Measurements from ENCODE around the gene RABL2B. TPM values are rescaled to one million over a fixed set of nuclear protein-coding genes. Genes with fewer than 3 reads are reported as not detected.
"Not testable (repeated sequence)": the region's sequence is repeated elsewhere in the genome, so short reads cannot be mapped to it uniquely, and the experiment has no call there.

Gene RABL2B
- polyA plus RNA-seq (26.2 and 29.1 TPM in 2 replicates), polyA minus RNA-seq (19.9 and 20.7 TPM in 2 replicates)

DNA sequence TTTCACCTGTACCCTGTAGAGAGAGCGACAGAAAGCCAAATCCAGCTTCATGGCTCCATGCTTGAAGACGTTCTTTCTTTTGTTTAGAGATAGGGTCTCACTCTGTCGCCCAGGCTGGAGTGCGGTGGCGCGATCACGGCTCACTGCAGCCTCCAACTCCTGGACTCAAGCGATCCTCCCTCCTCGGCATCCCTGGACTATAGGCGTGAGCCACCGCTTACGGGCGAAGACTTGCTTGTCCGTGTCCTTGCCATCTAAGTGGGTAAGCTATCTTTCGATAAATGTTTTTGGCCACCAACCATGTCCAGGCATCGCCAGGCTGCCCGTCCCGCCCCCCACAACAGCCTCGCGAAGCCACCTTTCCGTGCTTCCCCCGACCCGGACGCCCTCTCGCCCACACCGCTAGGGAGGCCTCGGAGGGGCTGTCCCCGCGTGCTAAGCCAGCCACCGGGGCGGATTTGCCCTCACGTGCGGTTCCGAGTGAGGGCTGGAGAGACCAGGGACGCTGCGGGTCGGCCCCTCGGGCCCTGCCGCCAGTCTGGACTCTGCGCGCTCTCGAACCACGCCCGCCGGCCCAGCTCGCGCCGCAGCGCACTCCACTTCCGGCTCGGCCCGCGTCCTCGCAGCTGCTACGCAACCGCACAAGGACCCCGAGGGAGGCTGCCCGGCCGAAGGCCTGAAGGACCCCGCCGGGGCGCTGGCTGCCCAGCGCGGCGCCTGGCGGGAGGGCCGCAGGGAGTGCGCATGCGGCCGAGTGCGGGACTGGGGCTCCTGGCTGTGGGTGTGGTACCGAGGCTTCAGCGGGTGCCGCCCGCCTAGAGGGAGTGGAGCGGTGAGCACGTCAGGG is at the start of gene RABL2B:
TSS of gene RABL2B (minus strand) at position 604 of the 847 bp plus-strand sequence. CDS start 1,342 bp downstream, outside the sequence.
- H3K27me3 ChIP-seq (ENCODE audit: insufficient read depth, low read depth, low read length); H3K27ac ChIP-seq (ENCODE audit: low read length); H3K36me3 ChIP-seq (ENCODE audit: insufficient read depth, low read length); H3F3A ChIP-seq (ENCODE audit: insufficient read depth, low read length, poor library complexity, severe bottlenecking); H3K9me3 ChIP-seq (ENCODE audit: low read length); H3K4me2 ChIP-seq (ENCODE audit: low read length); H4K20me1 ChIP-seq (ENCODE audit: insufficient read depth); H3K9me2 ChIP-seq (ENCODE audit: insufficient read depth, low read length); H2AFZ ChIP-seq (ENCODE audit: low read depth, low read length); H3K79me2 ChIP-seq (replicated peaks; ENCODE audit: insufficient read depth, low read length): not testable (repeated sequence)
- H3K9ac ChIP-seq (ENCODE audit: low read length): peak within 1 kb of the TSS; percentile 45
- TF ChIP-seq MXI1 (conservative IDR thresholded peaks at IDR 0.05; ENCODE audit: poor library complexity, severe bottlenecking) (peak; percentile 93), CTCF (IDR thresholded peaks at IDR 0.05; ENCODE audit: poor library complexity, severe bottlenecking) (peak; percentile 23), POLR2AphosphoS5 (IDR thresholded peaks at IDR 0.05) (peak; percentile 78)
- H3K4me3 ChIP-seq (ENCODE audit: low read length): peak within 1 kb of the TSS; percentile 63

DNA sequence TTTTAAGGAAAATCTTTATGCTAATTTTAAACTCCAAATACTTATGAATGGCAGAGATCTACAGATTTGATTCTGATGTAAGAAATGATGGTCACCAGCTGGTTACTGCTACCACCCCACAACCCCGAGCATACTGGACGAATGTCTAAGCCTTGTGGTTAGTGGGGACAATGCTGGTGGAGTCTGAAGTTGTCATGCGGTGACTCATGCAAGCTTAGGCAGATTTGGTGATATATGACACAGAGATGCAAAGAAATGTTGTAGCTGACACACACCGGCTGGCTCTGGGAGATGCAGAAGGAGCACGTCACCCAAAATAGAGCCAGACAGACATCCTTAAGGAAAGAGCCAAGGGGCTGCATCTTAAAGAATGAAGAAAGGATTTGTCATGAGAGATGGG is 3.5 kb upstream of the RABL2B start:
- not testable (repeated sequence) for H4K20me1 ChIP-seq (ENCODE audit: insufficient read depth); H2AFZ ChIP-seq (ENCODE audit: low read depth, low read length); H3K9me2 ChIP-seq (ENCODE audit: insufficient read depth, low read length); H3K27ac ChIP-seq (ENCODE audit: low read length); H3K9me3 ChIP-seq (ENCODE audit: low read length); H3K27me3 ChIP-seq (ENCODE audit: insufficient read depth, low read depth, low read length); H3K4me3 ChIP-seq (ENCODE audit: low read length); H3F3A ChIP-seq (ENCODE audit: insufficient read depth, low read length, poor library complexity, severe bottlenecking); H3K36me3 ChIP-seq (ENCODE audit: insufficient read depth, low read length); H3K9ac ChIP-seq (ENCODE audit: low read length); H3K4me2 ChIP-seq (ENCODE audit: low read length); H3K79me2 ChIP-seq (replicated peaks; ENCODE audit: insufficient read depth, low read length)

DNA sequence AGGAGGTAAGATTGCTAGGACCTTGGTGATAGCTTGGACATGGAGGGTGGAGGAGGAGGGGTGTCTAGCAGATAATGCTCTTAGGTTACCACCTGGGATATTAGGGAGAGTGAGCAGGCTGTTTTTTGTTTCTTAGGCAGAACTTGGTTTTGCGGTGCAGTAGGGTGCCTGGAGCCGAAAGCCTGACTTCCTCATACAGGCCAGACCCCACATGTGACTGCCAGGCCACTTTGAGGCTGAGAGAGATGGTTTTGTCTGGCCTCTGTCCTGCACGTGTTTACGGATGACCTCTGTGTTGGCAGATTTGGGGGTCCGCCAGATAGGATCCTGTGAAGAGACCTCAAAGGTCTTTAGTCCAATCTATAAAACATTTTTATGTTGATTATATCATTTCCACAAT is 1.9 kb upstream of the RABL2B start:
- not testable (repeated sequence) for H3F3A ChIP-seq (ENCODE audit: insufficient read depth, low read length, poor library complexity, severe bottlenecking); H3K9me2 ChIP-seq (ENCODE audit: insufficient read depth, low read length); H3K36me3 ChIP-seq (ENCODE audit: insufficient read depth, low read length); H3K4me2 ChIP-seq (ENCODE audit: low read length); H2AFZ ChIP-seq (ENCODE audit: low read depth, low read length); H3K79me2 ChIP-seq (replicated peaks; ENCODE audit: insufficient read depth, low read length); H3K9me3 ChIP-seq (ENCODE audit: low read length); H3K4me3 ChIP-seq (ENCODE audit: low read length); H4K20me1 ChIP-seq (ENCODE audit: insufficient read depth); H3K27me3 ChIP-seq (ENCODE audit: insufficient read depth, low read depth, low read length); H3K27ac ChIP-seq (ENCODE audit: low read length); H3K9ac ChIP-seq (ENCODE audit: low read length)

GRCh38 chr22:50783880-50784276 is 442 bp upstream of the RABL2B start:
- H3K9ac ChIP-seq (ENCODE audit: low read length); H3K36me3 ChIP-seq (ENCODE audit: insufficient read depth, low read length); H3K79me2 ChIP-seq (replicated peaks; ENCODE audit: insufficient read depth, low read length); H3K9me3 ChIP-seq (ENCODE audit: low read length); H4K20me1 ChIP-seq (ENCODE audit: insufficient read depth); H2AFZ ChIP-seq (ENCODE audit: low read depth, low read length); H3K27me3 ChIP-seq (ENCODE audit: insufficient read depth, low read depth, low read length); H3K9me2 ChIP-seq (ENCODE audit: insufficient read depth, low read length); H3F3A ChIP-seq (ENCODE audit: insufficient read depth, low read length, poor library complexity, severe bottlenecking); H3K27ac ChIP-seq (ENCODE audit: low read length); H3K4me2 ChIP-seq (ENCODE audit: low read length): not testable (repeated sequence)
- peak overlapping the region; percentile 63 for H3K4me3 ChIP-seq (ENCODE audit: low read length)

DNA sequence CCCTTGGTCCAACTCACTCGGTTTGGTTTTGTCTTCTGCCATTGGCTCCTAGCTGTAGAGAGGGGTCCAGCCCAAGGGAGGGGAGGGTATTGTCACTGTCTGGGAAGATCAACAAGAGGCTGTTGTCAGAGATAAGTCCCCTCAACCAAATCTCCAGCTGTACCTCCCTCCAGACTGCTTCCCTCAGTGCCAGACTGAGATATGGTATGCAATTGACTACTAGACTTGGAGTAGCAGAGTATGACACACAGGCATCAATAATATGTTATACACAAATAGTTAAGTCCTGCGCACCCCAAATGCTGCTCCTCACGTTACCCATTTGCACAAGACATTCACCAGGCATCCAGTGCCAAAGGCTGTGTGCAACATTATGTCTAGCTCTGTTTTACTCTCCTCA is 1.2 kb downstream of the RABL2B start:
- not testable (repeated sequence) for H3K27me3 ChIP-seq (ENCODE audit: insufficient read depth, low read depth, low read length); H2AFZ ChIP-seq (ENCODE audit: low read depth, low read length); H3K9me2 ChIP-seq (ENCODE audit: insufficient read depth, low read length); H4K20me1 ChIP-seq (ENCODE audit: insufficient read depth); H3F3A ChIP-seq (ENCODE audit: insufficient read depth, low read length, poor library complexity, severe bottlenecking); H3K27ac ChIP-seq (ENCODE audit: low read length); H3K36me3 ChIP-seq (ENCODE audit: insufficient read depth, low read length); H3K4me2 ChIP-seq (ENCODE audit: low read length); H3K9ac ChIP-seq (ENCODE audit: low read length); H3K9me3 ChIP-seq (ENCODE audit: low read length); H3K79me2 ChIP-seq (replicated peaks; ENCODE audit: insufficient read depth, low read length)
- H3K4me3 ChIP-seq (ENCODE audit: low read length): peak overlapping the region; percentile 48

DNA sequence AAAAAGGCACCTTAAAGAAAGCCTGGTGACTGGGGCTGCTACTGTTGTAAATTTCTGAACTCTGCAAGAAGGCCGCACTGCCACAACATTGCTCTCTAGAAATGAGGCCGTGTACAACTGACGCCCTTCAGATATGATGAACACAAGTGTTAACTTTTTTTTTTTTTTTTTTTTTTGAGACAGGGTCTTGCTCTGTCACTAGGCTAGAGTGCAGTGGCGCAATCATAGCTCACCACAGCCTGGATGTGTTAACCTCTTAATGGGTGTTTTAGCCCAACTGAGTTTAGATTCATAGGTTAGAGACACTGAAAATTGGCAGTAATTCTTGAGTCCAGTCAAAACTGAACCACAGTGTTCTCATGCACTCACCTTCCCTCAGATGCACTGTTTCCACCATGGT is 3.2 kb downstream of the RABL2B start:
- not testable (repeated sequence) for H2AFZ ChIP-seq (ENCODE audit: low read depth, low read length); H4K20me1 ChIP-seq (ENCODE audit: insufficient read depth); H3K27ac ChIP-seq (ENCODE audit: low read length); H3K27me3 ChIP-seq (ENCODE audit: insufficient read depth, low read depth, low read length); H3K9ac ChIP-seq (ENCODE audit: low read length); H3F3A ChIP-seq (ENCODE audit: insufficient read depth, low read length, poor library complexity, severe bottlenecking); H3K4me3 ChIP-seq (ENCODE audit: low read length); H3K4me2 ChIP-seq (ENCODE audit: low read length); H3K9me2 ChIP-seq (ENCODE audit: insufficient read depth, low read length); H3K79me2 ChIP-seq (replicated peaks; ENCODE audit: insufficient read depth, low read length); H3K9me3 ChIP-seq (ENCODE audit: low read length); H3K36me3 ChIP-seq (ENCODE audit: insufficient read depth, low read length)

DNA sequence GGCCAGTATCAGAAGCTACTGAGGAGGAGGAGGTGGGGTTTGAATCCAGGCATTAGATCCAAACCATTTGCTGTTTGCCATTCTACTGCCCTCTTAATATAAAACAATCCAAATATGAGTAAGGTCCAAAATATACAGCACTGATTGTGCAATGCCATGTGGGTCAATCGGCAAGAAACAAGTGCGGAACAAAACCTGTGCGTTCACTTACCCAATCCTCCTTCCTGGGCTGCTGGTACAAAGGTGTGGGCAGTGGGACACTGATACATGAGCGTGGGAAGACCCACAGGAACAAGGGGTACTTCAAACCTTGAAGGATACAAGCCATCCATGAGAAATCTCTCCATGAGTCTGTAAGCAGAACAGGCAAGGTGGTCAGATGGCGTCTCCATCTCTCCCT is 5.8 kb downstream of the RABL2B start:
- H3F3A ChIP-seq (ENCODE audit: insufficient read depth, low read length, poor library complexity, severe bottlenecking); H3K9me3 ChIP-seq (ENCODE audit: low read length); H3K27ac ChIP-seq (ENCODE audit: low read length); H3K27me3 ChIP-seq (ENCODE audit: insufficient read depth, low read depth, low read length); H2AFZ ChIP-seq (ENCODE audit: low read depth, low read length); H3K4me3 ChIP-seq (ENCODE audit: low read length); H3K9ac ChIP-seq (ENCODE audit: low read length); H3K79me2 ChIP-seq (replicated peaks; ENCODE audit: insufficient read depth, low read length); H3K4me2 ChIP-seq (ENCODE audit: low read length); H3K9me2 ChIP-seq (ENCODE audit: insufficient read depth, low read length); H3K36me3 ChIP-seq (ENCODE audit: insufficient read depth, low read length); H4K20me1 ChIP-seq (ENCODE audit: insufficient read depth): not testable (repeated sequence)

Data from neural cell (in vitro differentiated cells).